H9 (cell line): ENCODE measurements around the gene GDPD4. TPM values are rescaled to one million over a fixed set of nuclear protein-coding genes. Genes with fewer than 3 reads are reported as not detected.

Experiments
- DNase-seq: peaks from one replicate; pipeline ENCODE4 v3.0.0-alpha.2; 2017
- H2AFZ ChIP-seq: one replicate; pipeline ENCODE4 v1.6.1; 2013; ENCODE audit warnings: mild to moderate bottlenecking, low read length, control low read depth, moderate library complexity
- H2AK5ac ChIP-seq: 2 replicates; pipeline ENCODE4 v1.6.1; 2013; ENCODE audit warnings: low read length, control low read depth, mixed read lengths; ENCODE audit not compliant: insufficient read length
- H2BK120ac ChIP-seq: one replicate; pipeline ENCODE4 v1.6.1; 2013; ENCODE audit warnings: low read depth, mild to moderate bottlenecking, low read length, control low read depth, inconsistent platforms; ENCODE audit not compliant: poor library complexity, severe bottlenecking
- H2BK12ac ChIP-seq: 2 replicates; pipeline ENCODE4 v1.6.1; 2013; ENCODE audit warnings: low read length, control low read depth, mixed read lengths, low read depth; ENCODE audit not compliant: insufficient read length
- H2BK15ac ChIP-seq: 2 replicates; pipeline ENCODE4 v1.6.1; 2013; ENCODE audit warnings: low read depth, low read length, control low read depth
- H2BK20ac ChIP-seq: one replicate; pipeline ENCODE4 v1.6.1; 2013; ENCODE audit warnings: low read depth, mild to moderate bottlenecking, low read length, control low read depth, inconsistent platforms; ENCODE audit not compliant: poor library complexity, severe bottlenecking
- H2BK5ac ChIP-seq: 2 replicates; pipeline ENCODE4 v1.6.1; 2013; ENCODE audit warnings: low read length, control low read depth, mixed read lengths; ENCODE audit not compliant: insufficient read length
- H3K14ac ChIP-seq: 2 replicates; pipeline ENCODE4 v1.6.1; 2013; ENCODE audit warnings: low read length, control low read depth; ENCODE audit not compliant: insufficient read depth
- H3K18ac ChIP-seq: 2 replicates; pipeline ENCODE4 v1.6.1; 2013; ENCODE audit warnings: low read depth, mild to moderate bottlenecking, mixed read lengths, low read length, control low read depth; ENCODE audit not compliant: insufficient read length
- H3K23ac ChIP-seq: 2 replicates; pipeline ENCODE4 v1.6.1; 2013; ENCODE audit warnings: low read length, control low read depth, mixed read lengths, low read depth; ENCODE audit not compliant: insufficient read length
- H3K23me2 ChIP-seq: 2 replicates; pipeline ENCODE4 v1.6.1; 2013; ENCODE audit warnings: low read depth, mild to moderate bottlenecking, mixed read lengths, low read length, control low read depth; ENCODE audit not compliant: insufficient read length, poor library complexity, severe bottlenecking
- H3K27ac ChIP-seq: 2 replicates; pipeline ENCODE4 v1.5.1; 2013; ENCODE audit warnings: low read length, control low read depth, mixed read lengths, low read depth; ENCODE audit not compliant: insufficient read length
- H3K27me3 ChIP-seq: 2 replicates; pipeline ENCODE4 v1.6.1; 2013; ENCODE audit warnings: low read length, control low read depth, inconsistent platforms; ENCODE audit not compliant: insufficient read depth
- H3K4ac ChIP-seq: 2 replicates; pipeline ENCODE4 v1.6.1; 2013; ENCODE audit warnings: low read depth, mild to moderate bottlenecking, control low read depth, inconsistent platforms, low read length, moderate library complexity
- H3K4me1 ChIP-seq: 2 replicates; pipeline ENCODE4 v1.6.1; 2013; ENCODE audit warnings: low read length, control low read depth, inconsistent platforms; ENCODE audit not compliant: insufficient read depth
- H3K4me2 ChIP-seq: 2 replicates; pipeline ENCODE4 v1.6.1; 2013; ENCODE audit warnings: low read length, control low read depth, mixed read lengths; ENCODE audit not compliant: insufficient read length, insufficient read depth
- H3K56ac ChIP-seq: 2 replicates; pipeline ENCODE4 v1.6.1; 2013; ENCODE audit warnings: low read depth, mild to moderate bottlenecking, mixed read lengths, low read length, control low read depth; ENCODE audit not compliant: insufficient read length
- H3K79me1 ChIP-seq: 2 replicates; pipeline ENCODE4 v1.6.1; 2013; ENCODE audit warnings: low read depth, mild to moderate bottlenecking, moderate library complexity, low read length, control low read depth, inconsistent platforms; ENCODE audit not compliant: insufficient read depth, poor library complexity, severe bottlenecking
- H3K79me2 ChIP-seq: 2 replicates; pipeline ENCODE4 v1.6.1; 2013; ENCODE audit warnings: low read length, control low read depth, inconsistent platforms; ENCODE audit not compliant: insufficient read depth
- H3K9ac ChIP-seq: 2 replicates; pipeline ENCODE4 v1.6.1; 2013; ENCODE audit warnings: low read length, control low read depth, mixed read lengths; ENCODE audit not compliant: insufficient read length; ENCODE audit errors: extremely low read depth
- H3K9me3 ChIP-seq: one replicate; pipeline ENCODE4 v1.6.1; 2013; ENCODE audit warnings: low read depth, low read length, inconsistent platforms; ENCODE audit not compliant: control insufficient read depth
- H3T11ph ChIP-seq: one replicate; pipeline ENCODE4 v1.6.1; 2013; ENCODE audit warnings: mild to moderate bottlenecking, low read length, control low read depth, inconsistent platforms
- H4K20me1 ChIP-seq: one replicate; pipeline ENCODE4 v1.6.1; 2013; ENCODE audit not compliant: control insufficient read depth, insufficient read length, insufficient read depth
- H4K5ac ChIP-seq: 2 replicates; pipeline ENCODE4 v1.6.1; 2013; ENCODE audit warnings: low read depth, mild to moderate bottlenecking, mixed read lengths, low read length, control low read depth; ENCODE audit not compliant: insufficient read length
- H4K8ac ChIP-seq: replicated peaks from 2 replicates; pipeline ENCODE4 v1.6.1; 2013; ENCODE audit warnings: low read length, control low read depth, mixed read lengths, low read depth; ENCODE audit not compliant: insufficient read length
- H4K91ac ChIP-seq: 2 replicates; pipeline ENCODE4 v1.6.1; 2013; ENCODE audit warnings: low read depth, mild to moderate bottlenecking, moderate library complexity, mixed read lengths, low read length, control low read depth; ENCODE audit not compliant: insufficient read length
- H3K27ac Mint-ChIP-seq, 3 experiments: 2 replicates in 2 of 3; 3 replicates in 1 of 3; pipeline ENCODE4 v1.8.0; 2020 to 2021; ENCODE audit warnings: mixed read lengths in 3 of 3, mild to moderate bottlenecking in 1 of 3, moderate library complexity in 1 of 3
- H3K27me3 Mint-ChIP-seq: 2 replicates; pipeline ENCODE4 v1.8.0; 2021; ENCODE audit warnings: low read depth, mild to moderate bottlenecking, moderate library complexity, mixed read lengths
- H3K36me3 Mint-ChIP-seq, 3 experiments: 2 replicates in 2 of 3; 3 replicates in 1 of 3; pipeline ENCODE4 v1.8.0; 2020 to 2021; ENCODE audit warnings: low read depth in 3 of 3, mixed read lengths in 3 of 3; ENCODE audit not compliant: insufficient read depth in 1 of 3
- H3K4me1 Mint-ChIP-seq, 2 experiments: 2 replicates each; pipeline ENCODE4 v1.8.0; 2020; ENCODE audit warnings: mixed read lengths in 2 of 2
- H3K4me3 Mint-ChIP-seq, 2 experiments: 2 replicates in 1 of 2; 3 replicates in 1 of 2; pipeline ENCODE4 v1.8.0; 2020 to 2021; ENCODE audit warnings: mild to moderate bottlenecking in 2 of 2, mixed read lengths in 2 of 2, moderate library complexity in 1 of 2
- H3K9me3 Mint-ChIP-seq, 2 experiments: 2 replicates in 1 of 2; 3 replicates in 1 of 2; pipeline ENCODE4 v1.8.0; 2020; ENCODE audit warnings: mild to moderate bottlenecking in 2 of 2, mixed read lengths in 2 of 2, moderate library complexity in 1 of 2
- WGBS: extraction: QIAGEN DNeasy Blood & Tissue Kit; methylation state at CpG from one replicate; pipeline ENCODE4 v1.1.7; 2013; ENCODE audit warnings: missing lambda C conversion rate, low lambda C conversion rate, mixed read lengths; ENCODE audit not compliant: insufficient read length; ENCODE audit errors: extremely low coverage; 5-methylcytosine and 5-hydroxymethylcytosine counted together
- total RNA-seq: library from RNA; stranded (reverse); gene quantifications from 2 replicates; pipeline ENCODE4 v1.2.1, GENCODE V29; 2021
- TF ChIP-seq, protein P1 (sequence below): fragments of 200-600 bp; sonication (generic); conservative IDR thresholded peaks from 3 replicates; pipeline ENCODE4 v1.8.0; 2021; ENCODE audit warnings: antibody characterized with exemption, mild to moderate bottlenecking

Gene GDPD4
- total RNA-seq, 1 experiment from 2014 or later = not detected

DNA sequence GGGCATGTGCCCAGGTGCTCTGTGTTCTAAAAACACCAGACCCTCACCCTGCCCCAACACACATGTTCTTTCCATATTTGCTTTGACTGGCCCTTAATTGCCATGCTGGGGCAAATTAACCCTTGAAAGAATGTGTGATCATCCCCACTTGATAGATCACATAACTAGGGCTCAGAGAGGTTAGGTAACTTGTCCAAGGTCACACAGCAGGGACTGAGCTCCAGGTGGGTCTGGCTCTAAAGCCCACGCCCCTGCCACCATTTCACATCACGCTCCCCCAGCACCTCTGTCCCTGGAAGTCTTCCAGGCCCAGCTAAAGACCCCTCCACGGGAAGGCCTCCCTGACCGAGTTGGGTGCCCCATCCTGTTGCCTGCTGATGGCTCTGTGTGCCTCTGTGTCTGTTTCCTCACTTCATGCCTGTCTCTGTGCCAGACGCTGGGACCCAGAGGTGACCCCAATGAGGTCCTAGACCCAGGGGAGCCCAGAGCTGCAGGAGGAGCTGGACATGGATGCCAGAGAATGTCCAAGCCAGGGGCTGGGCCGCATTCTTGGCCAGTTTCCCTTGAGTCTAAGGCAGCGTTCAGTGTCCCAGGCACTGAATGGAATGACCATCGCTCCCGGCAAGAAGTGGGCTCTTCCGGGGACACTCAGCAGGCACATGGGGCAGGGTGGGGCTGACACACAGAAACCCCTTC is 93.7 kb downstream of the GDPD4 start:
- no peak overlapping the region for H2BK20ac ChIP-seq
- TF ChIP-seq, protein P1, sequence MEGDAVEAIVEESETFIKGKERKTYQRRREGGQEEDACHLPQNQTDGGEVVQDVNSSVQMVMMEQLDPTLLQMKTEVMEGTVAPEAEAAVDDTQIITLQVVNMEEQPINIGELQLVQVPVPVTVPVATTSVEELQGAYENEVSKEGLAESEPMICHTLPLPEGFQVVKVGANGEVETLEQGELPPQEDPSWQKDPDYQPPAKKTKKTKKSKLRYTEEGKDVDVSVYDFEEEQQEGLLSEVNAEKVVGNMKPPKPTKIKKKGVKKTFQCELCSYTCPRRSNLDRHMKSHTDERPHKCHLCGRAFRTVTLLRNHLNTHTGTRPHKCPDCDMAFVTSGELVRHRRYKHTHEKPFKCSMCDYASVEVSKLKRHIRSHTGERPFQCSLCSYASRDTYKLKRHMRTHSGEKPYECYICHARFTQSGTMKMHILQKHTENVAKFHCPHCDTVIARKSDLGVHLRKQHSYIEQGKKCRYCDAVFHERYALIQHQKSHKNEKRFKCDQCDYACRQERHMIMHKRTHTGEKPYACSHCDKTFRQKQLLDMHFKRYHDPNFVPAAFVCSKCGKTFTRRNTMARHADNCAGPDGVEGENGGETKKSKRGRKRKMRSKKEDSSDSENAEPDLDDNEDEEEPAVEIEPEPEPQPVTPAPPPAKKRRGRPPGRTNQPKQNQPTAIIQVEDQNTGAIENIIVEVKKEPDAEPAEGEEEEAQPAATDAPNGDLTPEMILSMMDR = no peak
- no peak overlapping the region for H4K8ac ChIP-seq
- H3K27me3 ChIP-seq = no peaks in the 10 kb centered on the region
- H2BK15ac ChIP-seq = no peak overlapping the region
- H3K9me3 Mint-ChIP-seq = no peaks in the 10 kb centered on the region
- no peaks in the 10 kb centered on the region for H3K79me2 ChIP-seq
- DNase-seq = no peak
- H4K5ac ChIP-seq = no peak overlapping the region
- WGBS = no CpG with 5 or more reads among the region's 10 CpGs
- no peak overlapping the region for H2AFZ ChIP-seq
- H3K9ac ChIP-seq = no peak overlapping the region
- no peak overlapping the region for H3K27ac ChIP-seq
- H3K4me3 Mint-ChIP-seq = no peak overlapping the region
- no peaks in the 10 kb centered on the region for H4K20me1 ChIP-seq
- H2BK120ac ChIP-seq = no peak overlapping the region
- peaks cover 0 to 5% of the 10 kb centered on the region in 2 experiments; a peak in 2 of 4 replicates for H3K4me1 Mint-ChIP-seq
- H3K4me2 ChIP-seq = no peak overlapping the region
- no peak overlapping the region for H2AK5ac ChIP-seq
- no peak overlapping the region for H3T11ph ChIP-seq
- H3K27ac Mint-ChIP-seq = peak overlapping the region in 1 of 3 experiments; percentile 57; a peak in 2 of 7 replicates
- no peak overlapping the region for H3K23ac ChIP-seq
- no peak overlapping the region for H3K4ac ChIP-seq
- H4K91ac ChIP-seq = no peak overlapping the region
- H3K27me3 Mint-ChIP-seq = peaks cover 1% of the 10 kb centered on the region; the same call in 1 of the 2 replicates
- H2BK12ac ChIP-seq = no peak overlapping the region
- no peak overlapping the region for H3K14ac ChIP-seq
- no peaks in the 10 kb centered on the region for H3K4me1 ChIP-seq
- no peaks in the 10 kb centered on the region for H3K9me3 ChIP-seq
- H2BK5ac ChIP-seq = no peak overlapping the region
- H3K79me1 ChIP-seq = no peaks in the 10 kb centered on the region
- H3K36me3 Mint-ChIP-seq = no peaks in the 10 kb centered on the region
- H3K56ac ChIP-seq = no peak overlapping the region
- no peak overlapping the region for H3K18ac ChIP-seq
- no peaks in the 10 kb centered on the region for H3K23me2 ChIP-seq
